Stimulated activated naive CD8-positive, alpha-beta T cell treated with anti-CD3 and anti-CD28 coated beads, Interleukin-15, Interleukin-2, amounts not matched to agents 100 ng/mL and 50 ng/mL, for 24 hours (primary cell): Measurements from ENCODE around the gene OR7C1.
A peak's percentile ranks its signal among the peaks of the same experiment; 100 is the strongest.
"Not testable (repeated sequence)": the region's sequence is repeated elsewhere in the genome, so short reads cannot be mapped to it uniquely, and the experiment has no call there.

Experiments
- H3K27ac Mint-ChIP-seq: one replicate; pipeline ENCODE4 v1.8.0; 2021; ENCODE audit warnings: mild to moderate bottlenecking, mixed read lengths
- H3K27me3 Mint-ChIP-seq: one replicate; pipeline ENCODE4 v1.8.0; 2021; ENCODE audit warnings: mixed read lengths
- H3K36me3 Mint-ChIP-seq: one replicate; pipeline ENCODE4 v1.8.0; 2021; ENCODE audit warnings: low read depth, mixed read lengths
- H3K4me1 Mint-ChIP-seq: one replicate; pipeline ENCODE4 v1.8.0; 2021; ENCODE audit warnings: low read depth, mixed read lengths
- H3K4me3 Mint-ChIP-seq: one replicate; pipeline ENCODE4 v1.8.0; 2021; ENCODE audit warnings: mild to moderate bottlenecking, mixed read lengths
- H3K9me3 Mint-ChIP-seq: one replicate; pipeline ENCODE4 v1.8.0; 2021; ENCODE audit warnings: mixed read lengths

The OR7C1 gene

DNA sequence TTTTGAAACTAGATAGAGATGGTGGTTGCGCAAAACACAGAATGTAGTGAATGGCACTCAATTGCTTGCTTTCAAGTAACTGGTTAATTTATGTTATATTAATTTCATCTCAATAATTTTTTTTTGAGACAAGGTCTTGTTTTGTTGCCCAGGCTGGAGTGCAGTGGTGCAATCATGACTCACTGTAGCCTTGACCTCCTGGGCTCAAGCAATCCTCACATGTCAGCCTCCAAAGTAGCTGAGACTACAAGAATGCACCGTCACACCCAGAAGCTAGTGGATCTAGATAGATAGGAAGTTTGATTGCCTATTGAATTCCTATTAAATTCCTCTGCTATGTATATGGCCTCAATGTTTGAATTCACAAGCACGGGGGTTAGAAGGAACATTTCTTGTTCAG is 30.2 kb downstream of the OR7C1 start:
- Mint-ChIP-seq H3K36me3 (no peaks in the 10 kb centered on the region), H3K27me3 (peaks cover 10% of the 10 kb centered on the region), H3K4me1 (no peaks in the 10 kb centered on the region), H3K27ac (no peak overlapping the region), H3K9me3 (no peaks in the 10 kb centered on the region), H3K4me3 (no peak overlapping the region)

DNA sequence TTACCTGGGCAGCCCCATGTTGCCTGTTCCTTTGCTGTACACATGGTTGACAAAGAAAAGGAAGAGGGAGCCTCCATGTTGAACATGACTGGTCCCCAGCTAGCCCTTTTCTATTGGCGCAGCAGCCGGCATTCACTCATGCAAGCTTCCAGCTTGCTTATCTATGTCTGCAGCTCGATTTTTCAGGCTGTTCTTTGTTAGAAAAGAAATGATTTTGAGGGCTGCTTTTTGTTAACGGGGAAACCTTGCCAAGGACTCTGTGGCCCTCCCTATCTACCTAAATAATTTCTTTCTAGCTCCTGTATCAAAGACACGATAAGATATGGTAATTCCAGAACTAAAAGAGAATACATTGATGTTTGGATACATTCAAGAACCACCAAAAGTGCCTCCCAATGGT is 36.2 kb downstream of the OR7C1 start:
- H3K27me3 Mint-ChIP-seq = peaks cover 20% of the 10 kb centered on the region

DNA sequence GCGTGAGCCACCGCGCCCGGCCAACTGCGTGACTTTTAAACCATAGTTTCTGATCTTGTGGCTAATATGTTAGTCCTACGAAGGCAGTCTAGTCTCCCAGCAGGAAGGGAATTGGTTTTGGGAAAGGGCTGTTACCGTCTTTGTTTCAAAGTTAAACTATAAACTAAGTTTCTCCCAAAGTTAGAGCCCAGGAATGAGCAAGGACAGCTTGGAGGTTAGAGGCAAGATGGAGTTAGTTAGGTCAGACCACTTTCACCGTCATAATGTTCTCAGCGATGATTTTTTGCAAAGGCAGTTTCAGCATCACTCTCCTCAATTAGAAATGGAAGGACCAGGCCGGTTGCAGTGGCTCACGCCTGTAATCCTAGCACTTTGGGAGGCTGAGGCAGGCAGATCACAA is 39.0 kb downstream of the OR7C1 start:
- Mint-ChIP-seq H3K27ac (no peak overlapping the region), H3K36me3 (no peaks in the 10 kb centered on the region), H3K9me3 (no peaks in the 10 kb centered on the region), H3K4me3 (no peak overlapping the region), H3K27me3 (peaks cover 20% of the 10 kb centered on the region), H3K4me1 (no peaks in the 10 kb centered on the region)

More for the DNA sequence above, 36.2 kb downstream of the OR7C1 start:
- no peaks in the 10 kb centered on the region for H3K36me3 Mint-ChIP-seq
- no peak overlapping the region for H3K4me3 Mint-ChIP-seq
- no peak overlapping the region for H3K27ac Mint-ChIP-seq
- H3K4me1 Mint-ChIP-seq = no peaks in the 10 kb centered on the region
- no peaks in the 10 kb centered on the region for H3K9me3 Mint-ChIP-seq

DNA sequence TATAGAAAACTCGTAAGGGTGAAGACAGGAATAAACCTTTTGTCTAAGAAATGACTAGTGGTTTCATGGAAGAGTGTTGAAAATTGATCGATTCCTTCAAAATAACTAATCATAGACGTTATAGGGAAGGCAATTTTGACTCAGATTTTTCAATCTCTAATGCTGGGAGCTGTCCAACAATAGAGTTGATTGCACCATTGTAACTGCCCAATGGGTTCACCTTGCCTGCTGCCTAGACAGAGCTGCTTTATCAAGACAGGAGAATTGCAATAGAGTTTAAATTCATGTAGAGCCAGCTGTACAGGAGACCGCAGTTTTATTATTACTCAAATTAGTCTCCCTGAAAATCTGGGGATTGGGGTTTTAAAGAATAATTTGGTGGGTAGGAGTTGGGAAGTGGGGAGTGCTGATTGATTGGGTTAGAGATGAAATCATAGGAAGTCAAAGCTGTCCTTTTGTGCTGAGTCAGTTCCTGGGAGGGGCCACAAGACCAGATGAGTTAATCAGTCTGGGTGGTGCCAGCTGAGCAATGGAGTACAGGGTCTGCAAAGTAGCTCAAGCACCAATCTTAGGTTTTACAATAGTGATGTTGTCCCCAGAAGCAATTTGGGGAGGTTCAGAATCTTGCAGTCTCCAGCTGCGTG is 39.8 kb downstream of the OR7C1 start:
- Mint-ChIP-seq H3K4me3 (no peak overlapping the region), H3K4me1 (no peaks in the 10 kb centered on the region), H3K36me3 (no peaks in the 10 kb centered on the region), H3K27ac (no peak overlapping the region), H3K27me3 (peaks cover 18% of the 10 kb centered on the region), H3K9me3 (no peaks in the 10 kb centered on the region)

DNA sequence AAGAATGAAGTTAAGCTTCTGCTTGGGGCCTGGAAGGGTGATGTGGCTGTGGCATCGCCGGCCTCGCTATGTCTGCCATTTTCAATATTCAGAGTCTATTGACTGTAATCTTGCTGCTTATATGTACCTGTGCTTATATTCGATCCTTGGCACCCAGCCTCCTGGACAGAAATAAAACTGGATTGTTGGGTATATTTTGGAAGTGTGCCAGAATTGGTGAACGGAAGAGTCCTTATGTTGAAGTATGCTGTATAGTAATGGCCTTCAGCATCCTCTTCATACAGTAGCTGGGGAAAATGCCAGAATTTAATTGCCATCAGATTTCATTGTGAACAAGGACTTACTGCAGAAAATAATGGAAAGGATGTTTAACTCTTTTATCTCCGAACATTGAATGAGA is 42.7 kb downstream of the OR7C1 start:
- H3K27ac Mint-ChIP-seq, H3K4me3 Mint-ChIP-seq, H3K9me3 Mint-ChIP-seq, H3K36me3 Mint-ChIP-seq, H3K4me1 Mint-ChIP-seq: not testable (repeated sequence)
- H3K27me3 Mint-ChIP-seq = peaks cover 16% of the 10 kb centered on the region

DNA sequence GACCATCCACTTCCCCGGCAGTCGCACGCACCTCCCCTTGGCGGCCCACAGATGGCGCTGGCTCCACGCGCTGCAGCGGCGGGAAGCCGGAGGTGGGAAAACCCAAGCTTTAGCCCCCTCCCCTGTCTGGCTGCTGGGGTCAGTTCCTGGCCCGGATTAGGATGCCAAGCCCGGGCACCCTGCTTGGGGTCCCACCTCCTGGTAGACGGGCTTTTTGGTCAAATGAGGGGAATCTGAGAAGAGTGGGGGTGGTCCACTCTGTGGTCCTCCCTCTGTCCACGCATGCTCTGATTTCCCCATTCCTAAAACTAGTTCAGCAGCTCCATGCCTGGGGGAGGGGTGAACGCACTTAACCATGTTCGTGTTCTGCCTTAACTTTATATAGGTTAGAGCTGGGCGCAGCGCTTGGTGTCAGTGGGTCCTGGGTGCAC is 48.5 kb downstream of the OR7C1 start:
- H3K4me3 Mint-ChIP-seq = no peak overlapping the region
- peaks cover 40% of the 10 kb centered on the region for H3K4me1 Mint-ChIP-seq
- peaks cover 11% of the 10 kb centered on the region for H3K27me3 Mint-ChIP-seq
- H3K36me3 Mint-ChIP-seq = no peaks in the 10 kb centered on the region
- H3K27ac Mint-ChIP-seq = peak overlapping the region; percentile 56
- H3K9me3 Mint-ChIP-seq = no peaks in the 10 kb centered on the region

DNA sequence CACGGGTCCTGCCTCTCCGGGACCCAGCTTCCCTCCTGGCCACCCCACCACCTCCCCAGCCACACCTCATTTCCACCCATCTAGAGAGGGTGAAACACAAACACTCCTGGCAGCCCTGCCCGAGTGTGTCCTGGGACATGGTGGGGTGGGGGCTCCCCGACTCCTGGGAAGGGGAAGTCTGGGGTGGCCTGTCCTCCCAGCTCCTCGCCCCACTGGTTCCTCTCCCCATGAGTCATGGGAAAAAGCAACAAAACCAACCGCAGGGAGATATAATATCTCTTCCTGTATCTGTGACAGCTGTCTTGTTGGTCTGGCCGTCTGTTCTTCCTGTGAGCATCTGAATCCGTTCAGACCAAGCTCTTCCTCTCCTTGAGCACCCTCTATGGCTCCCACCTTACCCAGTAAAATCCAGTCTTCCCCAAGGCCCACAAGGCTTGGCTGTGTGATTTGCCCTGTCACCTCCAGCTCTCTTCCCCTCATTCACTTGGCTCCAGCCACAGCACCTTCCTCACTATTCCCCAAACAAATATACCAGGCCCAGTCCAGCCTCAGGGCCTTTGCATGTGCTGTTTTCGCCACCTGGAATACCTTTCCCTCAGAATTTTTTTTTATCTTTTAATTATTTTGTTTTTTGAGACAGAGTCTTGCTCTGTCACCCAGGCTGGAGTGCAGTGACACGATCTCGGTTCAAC is 49.7 kb downstream of the OR7C1 start:
- Mint-ChIP-seq H3K27ac (peak overlapping the region; percentile 74), H3K4me1 (peaks cover 40% of the 10 kb centered on the region)

DNA sequence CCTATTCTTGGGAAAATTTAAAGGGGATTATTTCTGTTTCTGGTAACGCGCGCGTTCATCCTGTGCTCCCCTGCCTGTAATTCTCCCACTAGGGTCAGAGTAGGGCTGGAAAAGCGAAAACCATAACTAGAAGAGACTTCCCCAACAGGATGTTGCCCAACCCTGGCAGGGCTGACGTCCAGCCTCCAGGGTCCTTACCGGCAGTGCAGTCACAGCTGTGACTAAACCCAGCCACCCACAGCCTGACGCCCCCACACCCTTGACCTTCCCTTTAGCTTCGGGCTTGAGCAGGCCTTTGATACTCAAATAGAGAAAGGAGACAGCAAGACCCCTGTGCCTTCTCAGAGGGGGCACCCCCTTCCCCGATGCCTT is 50.3 kb downstream of the OR7C1 start:
- Mint-ChIP-seq H3K27me3 (peaks cover 11% of the 10 kb centered on the region), H3K27ac (peak overlapping the region; percentile 55), H3K4me1 (peaks cover 40% of the 10 kb centered on the region)
- not testable (repeated sequence) for H3K36me3 Mint-ChIP-seq, H3K9me3 Mint-ChIP-seq, H3K4me3 Mint-ChIP-seq

More for the DNA sequence above, 49.7 kb downstream of the OR7C1 start:
- Mint-ChIP-seq H3K4me3 (peak overlapping the region; percentile 63), H3K27me3 (peaks cover 11% of the 10 kb centered on the region)
- not testable (repeated sequence) for H3K36me3 Mint-ChIP-seq, H3K9me3 Mint-ChIP-seq

DNA sequence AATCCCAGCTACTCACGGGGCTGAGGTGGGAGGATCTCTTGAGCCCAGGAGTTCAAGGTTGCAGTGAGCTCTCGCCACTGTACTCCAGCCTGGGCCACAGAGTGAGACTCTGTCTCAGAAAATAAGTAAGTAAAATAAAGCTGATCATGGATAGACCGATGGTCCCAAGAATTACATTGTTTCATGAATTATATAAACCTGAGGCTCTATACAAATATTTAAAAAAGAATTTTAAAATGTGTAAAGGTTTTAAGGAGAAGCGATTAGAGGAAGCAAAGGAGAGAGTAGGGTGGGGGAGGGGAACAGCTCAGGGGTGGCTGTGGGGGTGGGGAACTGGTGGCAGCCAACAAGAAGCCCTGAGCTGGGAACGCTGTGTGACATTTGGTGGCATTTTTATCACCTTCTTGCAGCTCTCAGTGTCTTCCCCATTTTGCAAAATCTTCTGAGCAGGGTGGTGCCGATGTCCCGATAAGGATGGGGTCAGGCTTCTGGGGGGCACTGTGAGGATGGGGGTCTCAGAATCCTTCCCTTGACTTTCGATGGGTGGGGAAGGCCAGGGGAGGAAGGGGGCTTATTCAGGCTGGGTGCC is 51.5 kb downstream of the OR7C1 start:
- not testable (repeated sequence) for H3K36me3 Mint-ChIP-seq, H3K27ac Mint-ChIP-seq, H3K9me3 Mint-ChIP-seq, H3K4me3 Mint-ChIP-seq
- Mint-ChIP-seq H3K27me3 (peaks cover 15% of the 10 kb centered on the region), H3K4me1 (peaks cover 40% of the 10 kb centered on the region)

DNA sequence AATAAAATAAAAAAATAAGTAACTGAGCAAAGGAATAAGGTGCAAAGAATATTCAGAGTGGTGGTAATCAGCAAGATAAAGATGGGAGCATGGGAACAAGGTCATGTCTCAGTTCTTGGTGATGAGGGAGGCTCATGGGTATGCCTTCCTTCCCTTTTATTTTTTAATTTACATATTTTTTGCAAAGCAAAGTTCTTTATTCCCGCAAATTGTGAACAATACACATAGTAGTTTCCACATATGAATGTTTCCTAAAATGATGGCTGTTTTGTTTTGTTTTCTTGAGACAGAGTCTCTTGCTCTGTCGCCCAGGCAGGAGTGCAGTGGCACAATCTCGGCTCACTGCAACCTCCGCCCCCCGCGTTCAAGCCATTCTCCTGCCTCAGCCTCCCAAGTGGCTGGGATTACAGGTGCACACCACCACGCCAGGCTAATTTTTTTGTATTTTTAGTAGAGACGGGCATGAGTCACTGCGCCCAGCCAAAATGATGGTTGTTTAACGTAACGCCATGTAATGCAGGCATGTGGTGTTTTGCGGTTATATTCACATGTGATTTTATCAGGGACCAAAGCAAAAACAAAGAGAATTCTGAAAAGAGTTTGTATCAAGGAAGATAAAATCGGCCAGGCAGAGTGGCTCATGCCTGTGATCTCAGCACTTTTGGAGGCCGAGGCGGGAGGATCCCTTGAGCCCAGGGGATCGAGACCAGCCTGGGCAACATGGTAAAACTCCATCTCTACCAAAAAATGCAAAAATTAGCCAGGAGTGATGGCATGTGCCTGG is 52.2 kb downstream of the OR7C1 start:
- H3K27me3 Mint-ChIP-seq = peaks cover 18% of the 10 kb centered on the region
- no peaks in the 10 kb centered on the region for H3K36me3 Mint-ChIP-seq
- H3K9me3 Mint-ChIP-seq = no peaks in the 10 kb centered on the region
- H3K27ac Mint-ChIP-seq = no peak overlapping the region
- peaks cover 40% of the 10 kb centered on the region for H3K4me1 Mint-ChIP-seq
- no peak overlapping the region for H3K4me3 Mint-ChIP-seq

DNA sequence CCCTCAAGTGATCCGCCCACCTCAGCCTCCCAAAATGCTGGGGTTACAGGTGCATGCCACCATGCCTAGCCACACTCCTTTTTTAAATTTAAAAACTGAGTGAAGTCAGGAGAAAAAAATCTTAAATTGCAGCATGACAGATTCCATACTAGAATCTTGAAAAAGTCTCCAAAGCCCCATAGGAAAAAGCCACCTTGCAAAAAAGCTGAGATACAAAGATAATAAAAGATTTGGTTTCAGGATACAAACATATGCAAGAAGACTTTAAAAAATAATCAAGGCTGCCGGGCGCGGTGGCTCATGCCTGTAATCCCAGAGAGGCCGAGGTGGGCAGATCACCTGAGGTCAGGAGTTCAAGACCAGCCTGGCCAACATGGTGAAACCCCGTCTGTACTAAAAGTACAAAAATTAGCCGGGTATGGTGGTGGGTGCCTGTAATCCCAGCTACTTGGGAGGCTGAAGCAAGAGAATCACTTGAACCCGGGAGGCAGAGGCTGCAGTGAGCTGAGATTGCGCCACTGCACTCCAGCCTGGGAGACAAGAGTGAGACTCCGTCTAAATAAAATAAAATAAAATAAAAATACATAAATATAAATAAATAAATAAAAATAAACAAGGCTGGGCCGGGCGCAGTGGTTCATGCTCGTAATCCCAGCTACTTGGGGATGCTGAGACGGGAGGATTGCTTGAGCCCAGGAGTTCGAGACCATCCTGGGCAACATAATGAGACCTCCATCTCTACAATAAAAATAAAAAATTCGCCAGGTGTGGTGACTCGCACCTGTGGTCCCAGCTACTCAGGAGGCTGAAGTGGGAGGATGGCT is 53.1 kb downstream of the OR7C1 start:
- Mint-ChIP-seq H3K27me3 (peaks cover 22% of the 10 kb centered on the region), H3K4me1 (peaks cover 41% of the 10 kb centered on the region)
- H3K9me3 Mint-ChIP-seq, H3K36me3 Mint-ChIP-seq, H3K4me3 Mint-ChIP-seq, H3K27ac Mint-ChIP-seq: not testable (repeated sequence)

DNA sequence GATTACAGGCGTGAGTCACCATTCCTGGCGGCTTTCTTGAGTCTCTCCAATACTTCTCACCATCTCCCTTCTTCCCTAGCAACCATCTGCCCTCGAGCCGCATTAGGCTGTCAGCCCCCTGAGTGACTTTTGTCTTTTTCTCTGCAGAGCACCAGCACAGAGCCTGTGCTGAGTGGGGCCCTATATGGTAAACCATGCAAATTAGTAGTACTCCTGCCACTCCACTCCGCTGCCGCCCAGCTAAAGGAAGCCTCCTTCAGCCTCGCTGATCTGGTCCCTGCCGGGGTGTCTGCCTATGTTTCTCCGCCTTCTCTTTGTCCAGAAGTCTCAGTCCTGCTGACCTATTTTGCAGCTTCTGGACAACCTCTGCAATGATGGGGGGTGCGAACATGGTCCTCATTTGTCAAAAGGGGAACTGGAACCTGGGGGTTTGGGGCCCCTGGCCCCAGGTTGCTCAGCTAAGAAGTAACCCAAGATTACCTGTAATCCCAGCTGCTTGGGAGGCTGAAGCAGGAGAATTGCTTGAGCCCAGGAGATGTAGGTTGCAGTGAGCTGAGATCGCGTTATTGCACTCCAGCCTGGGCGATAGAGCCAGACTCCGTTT is 54.3 kb downstream of the OR7C1 start:
- not testable (repeated sequence) for H3K27ac Mint-ChIP-seq, H3K9me3 Mint-ChIP-seq, H3K4me3 Mint-ChIP-seq, H3K36me3 Mint-ChIP-seq
- peaks cover 43% of the 10 kb centered on the region for H3K4me1 Mint-ChIP-seq
- H3K27me3 Mint-ChIP-seq = peaks cover 27% of the 10 kb centered on the region

DNA sequence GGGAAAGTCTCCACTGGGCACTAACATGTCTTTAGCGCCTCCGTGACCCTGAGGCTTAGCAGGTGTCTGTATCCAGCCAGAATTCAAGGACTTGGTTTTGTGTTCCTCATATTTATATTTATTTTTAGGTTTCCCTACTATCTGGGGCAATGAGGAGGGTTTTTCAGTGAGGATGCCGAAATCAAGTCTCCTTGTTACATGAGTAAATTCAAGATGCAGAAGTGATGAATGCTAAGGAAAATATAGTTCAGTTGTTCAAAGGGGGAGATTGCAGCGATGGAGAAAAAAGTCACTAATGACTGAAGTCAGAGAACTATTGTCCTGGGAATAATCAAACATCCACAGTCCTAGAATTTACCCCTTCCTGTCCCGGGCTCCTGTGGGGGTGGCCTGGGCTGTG is 55.8 kb downstream of the OR7C1 start:
- peaks cover 32% of the 10 kb centered on the region for H3K4me1 Mint-ChIP-seq
- no peaks in the 10 kb centered on the region for H3K9me3 Mint-ChIP-seq
- H3K36me3 Mint-ChIP-seq = no peaks in the 10 kb centered on the region
- H3K4me3 Mint-ChIP-seq = no peak overlapping the region
- H3K27ac Mint-ChIP-seq = no peak overlapping the region
- peaks cover 30% of the 10 kb centered on the region for H3K27me3 Mint-ChIP-seq

DNA sequence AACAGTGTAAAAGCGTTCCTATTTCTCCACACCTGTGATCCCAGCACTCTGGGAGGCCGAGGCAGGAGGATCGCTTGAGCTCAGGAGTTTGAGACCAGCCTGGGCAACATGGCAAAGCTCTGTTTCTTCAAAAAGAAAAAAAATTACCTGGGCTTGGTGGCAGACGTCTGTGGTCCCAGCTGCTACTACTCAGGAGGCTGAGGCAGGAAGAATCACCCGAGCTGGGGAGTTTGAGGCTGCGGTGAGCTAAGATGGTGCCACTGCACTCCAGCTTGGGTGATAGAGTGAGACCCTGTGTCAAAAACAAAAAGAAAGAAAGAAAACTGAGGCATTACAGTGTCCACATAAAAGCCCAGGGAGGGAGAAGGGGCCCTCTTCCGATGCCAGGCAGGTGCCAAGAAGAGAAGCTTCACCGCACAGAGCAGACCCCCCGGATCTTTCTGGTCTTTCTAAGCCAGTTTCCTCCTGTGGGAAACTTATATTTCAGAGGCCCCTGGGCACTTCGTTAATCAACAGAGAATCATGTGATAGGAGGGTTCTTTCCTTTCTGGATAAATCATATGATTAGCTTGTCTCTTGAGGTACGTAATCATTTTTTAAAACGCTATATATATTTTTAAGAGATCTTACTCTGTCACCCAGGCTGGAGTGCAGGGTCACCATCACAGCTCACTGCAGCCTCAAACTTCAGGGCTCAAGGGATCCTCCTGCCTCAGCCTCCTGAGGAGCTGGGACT is 56.7 kb downstream of the OR7C1 start, which contains the start of gene ADGRE2:
Gene ADGRE2, minus strand, starts transcription at position 451 of the 736 bp plus-strand sequence. CDS start 1,804 bp downstream, outside the sequence.
- H3K4me1 Mint-ChIP-seq = peaks cover 26% of the 10 kb centered on the region
- H3K27ac Mint-ChIP-seq, H3K9me3 Mint-ChIP-seq, H3K4me3 Mint-ChIP-seq, H3K36me3 Mint-ChIP-seq: not testable (repeated sequence)
- H3K27me3 Mint-ChIP-seq = peaks cover 36% of the 10 kb centered on the region
